Effector CD8-positive, alpha-beta T cell (primary cell): Measurements from ENCODE around the gene MRPL24.
A peak's percentile ranks its signal among the peaks of the same experiment; 100 is the strongest.

Experiments
- DNase-seq: peaks from one replicate; lab custom pipeline; 2025; lab: John Stamatoyannopoulos, UW

MRPL24 gene

GRCh38 chr1:156709757-156710489, 31.0 kb downstream of the MRPL24 start:
- no peak for DNase-seq

DNA sequence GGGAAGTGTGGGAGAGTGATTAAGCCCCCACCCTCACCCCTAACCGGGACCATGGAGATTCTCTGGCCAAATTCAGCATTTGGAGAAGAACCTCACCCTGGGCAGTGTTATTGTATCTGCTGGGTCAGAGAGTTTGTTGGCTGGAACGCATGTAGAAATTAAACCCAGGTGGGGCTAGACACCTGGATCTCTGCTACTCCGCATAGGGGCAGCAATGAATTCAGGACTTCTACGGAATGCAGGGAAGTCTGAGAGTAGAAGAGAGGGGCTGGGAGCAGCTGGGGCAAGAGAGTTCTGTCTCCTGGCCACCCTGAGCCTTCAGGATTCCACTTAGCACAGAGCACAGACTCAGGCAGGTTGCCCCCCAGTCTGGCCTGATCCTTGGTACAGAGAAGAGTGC, 31.9 kb downstream of the MRPL24 start:
- no peak for DNase-seq

GRCh38 chr1:156708218-156708661, 32.6 kb downstream of the MRPL24 start:
- DNase-seq, result no peak

DNA sequence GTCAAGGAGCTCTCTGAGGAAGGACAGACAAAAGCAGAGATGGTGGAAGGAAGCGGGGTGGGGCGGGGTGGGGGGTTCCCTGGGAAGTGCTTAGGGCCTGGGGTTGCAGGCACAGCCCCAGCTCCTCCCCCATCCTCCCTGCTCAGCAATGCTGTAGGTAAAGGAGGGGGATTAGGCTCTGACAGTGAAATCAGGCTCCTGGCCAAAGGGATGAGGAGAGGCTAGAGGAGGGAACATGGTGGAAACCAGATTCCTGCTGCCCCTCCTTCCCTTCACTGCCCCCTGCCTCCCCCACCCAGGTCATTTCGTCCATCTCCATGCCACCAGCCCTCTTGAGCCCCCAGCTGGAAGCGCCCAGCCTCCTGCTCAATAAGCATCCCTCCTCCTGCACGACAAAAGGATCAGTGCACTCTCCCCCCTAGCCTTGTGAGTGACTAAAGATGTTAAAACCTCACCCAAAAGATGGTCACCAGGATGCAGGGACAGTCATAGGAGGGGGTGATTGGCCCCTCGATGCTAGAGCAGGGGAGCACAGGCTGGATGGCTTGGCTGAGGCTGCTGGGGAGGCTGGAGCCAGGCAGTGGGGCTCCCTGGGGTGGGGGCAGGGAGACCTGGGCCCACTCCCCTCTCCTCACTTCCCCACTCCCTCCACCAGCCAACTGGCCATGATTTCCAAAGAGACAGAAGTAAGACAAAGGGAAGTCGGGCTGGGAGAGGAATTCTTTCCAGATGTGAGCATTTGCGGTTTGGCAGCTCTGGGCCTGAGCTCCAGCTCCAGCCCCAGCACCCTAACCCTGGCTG, 33.3 kb downstream of the MRPL24 start:
- DNase-seq, result no peak

- no peak for DNase-seq
These were observed 34.1 kb downstream of the MRPL24 start for GRCh38 chr1:156706657-156707416.

DNA sequence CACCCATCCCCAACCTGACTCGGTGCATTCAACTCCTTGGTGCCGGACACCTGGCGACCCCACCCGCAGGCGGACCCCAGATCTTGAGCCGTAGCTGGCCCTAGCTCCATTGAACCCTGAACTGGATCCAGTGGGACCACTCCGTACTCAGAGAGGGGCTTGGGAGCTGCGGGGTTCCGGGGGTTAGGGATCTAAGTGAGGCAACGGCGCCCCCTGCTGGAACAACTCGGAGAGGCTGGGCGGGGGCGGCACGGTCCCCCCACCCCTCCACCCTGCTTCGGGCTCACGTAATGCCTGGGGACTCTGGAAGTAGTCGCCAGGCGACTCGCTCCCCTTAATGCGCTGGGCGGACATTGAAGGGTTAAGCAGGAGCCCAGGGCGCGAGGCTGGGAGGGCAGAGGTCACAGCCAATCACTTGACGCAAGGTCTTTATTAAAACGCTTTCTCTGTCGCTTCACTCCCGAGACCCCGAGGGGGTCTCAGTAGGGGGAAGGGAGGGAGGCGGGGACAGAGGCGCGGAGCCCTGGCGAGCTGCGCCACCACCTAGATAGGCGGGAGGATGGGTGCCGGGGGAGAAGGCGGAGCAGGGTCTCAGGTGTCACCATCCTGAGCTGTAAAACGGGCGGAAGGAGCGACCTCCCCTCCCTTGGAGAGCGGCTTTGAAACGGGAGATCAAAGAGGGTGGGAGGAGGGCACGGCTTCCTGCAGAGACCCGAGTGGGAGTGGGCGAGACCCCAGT, 34.8 kb downstream of the MRPL24 start:
- peak; percentile 62 for DNase-seq

- DNase-seq, result peak; percentile 37
These were observed 35.5 kb downstream of the MRPL24 start, which contains the start of gene CRABP2 for GRCh38 chr1:156705321-156705917. Gene CRABP2 (minus strand): TSS chr1:156705583. CDS start chr1:156705446, 137 bp downstream.

GRCh38 chr1:156704930-156705320, 36.0 kb downstream of the MRPL24 start:
- no peak for DNase-seq

DNA sequence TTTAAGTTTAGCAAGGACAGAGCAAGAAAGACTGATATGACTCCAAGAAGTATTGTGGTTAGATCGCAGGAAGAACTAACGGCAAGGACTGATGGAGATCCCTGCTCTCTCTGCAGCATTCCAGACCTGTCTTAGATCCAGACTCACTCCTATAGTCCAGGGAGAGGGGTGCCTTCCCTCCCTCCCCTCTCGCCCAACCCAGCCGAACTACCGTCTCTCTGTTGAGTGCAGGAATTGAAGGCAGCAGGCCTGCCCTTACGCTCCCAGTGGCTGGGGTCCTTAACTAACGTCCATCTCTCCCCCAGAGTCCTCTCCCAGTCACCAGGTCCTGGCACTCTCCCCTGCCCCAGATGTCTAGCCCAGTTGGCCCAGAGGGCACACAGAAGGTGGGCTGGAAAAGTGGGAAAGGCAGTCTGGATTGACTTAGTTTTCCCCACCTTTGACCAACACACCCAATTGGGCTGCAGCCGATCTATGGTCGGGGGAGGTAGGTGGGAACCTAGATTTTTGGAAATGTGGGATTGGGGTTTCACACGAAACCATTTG, 36.6 kb downstream of the MRPL24 start:
- DNase-seq, result no peak

DNA sequence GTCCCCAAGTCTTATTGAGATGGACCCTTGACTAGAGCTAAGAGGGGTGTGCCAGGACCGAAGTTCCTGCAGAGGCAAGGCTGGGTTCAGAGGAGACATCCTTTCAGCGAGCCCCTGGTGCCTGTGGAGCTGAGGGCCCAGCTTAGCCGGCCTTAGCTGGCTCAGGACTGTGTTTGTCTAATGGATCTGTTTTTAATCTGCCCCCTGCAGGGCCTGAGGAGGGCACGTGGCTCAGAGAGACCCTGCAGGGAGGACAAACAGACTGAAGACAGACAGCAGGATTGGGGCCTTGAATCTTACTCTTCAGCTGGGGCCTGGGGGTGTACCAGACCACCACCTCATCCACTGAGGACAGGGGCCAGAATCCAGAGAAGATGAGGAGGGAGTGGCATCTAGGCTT, 37.1 kb downstream of the MRPL24 start:
- DNase-seq, result no peak

- no peak for DNase-seq
These were observed 37.6 kb downstream of the MRPL24 start for GRCh38 chr1:156703336-156703735.

DNA sequence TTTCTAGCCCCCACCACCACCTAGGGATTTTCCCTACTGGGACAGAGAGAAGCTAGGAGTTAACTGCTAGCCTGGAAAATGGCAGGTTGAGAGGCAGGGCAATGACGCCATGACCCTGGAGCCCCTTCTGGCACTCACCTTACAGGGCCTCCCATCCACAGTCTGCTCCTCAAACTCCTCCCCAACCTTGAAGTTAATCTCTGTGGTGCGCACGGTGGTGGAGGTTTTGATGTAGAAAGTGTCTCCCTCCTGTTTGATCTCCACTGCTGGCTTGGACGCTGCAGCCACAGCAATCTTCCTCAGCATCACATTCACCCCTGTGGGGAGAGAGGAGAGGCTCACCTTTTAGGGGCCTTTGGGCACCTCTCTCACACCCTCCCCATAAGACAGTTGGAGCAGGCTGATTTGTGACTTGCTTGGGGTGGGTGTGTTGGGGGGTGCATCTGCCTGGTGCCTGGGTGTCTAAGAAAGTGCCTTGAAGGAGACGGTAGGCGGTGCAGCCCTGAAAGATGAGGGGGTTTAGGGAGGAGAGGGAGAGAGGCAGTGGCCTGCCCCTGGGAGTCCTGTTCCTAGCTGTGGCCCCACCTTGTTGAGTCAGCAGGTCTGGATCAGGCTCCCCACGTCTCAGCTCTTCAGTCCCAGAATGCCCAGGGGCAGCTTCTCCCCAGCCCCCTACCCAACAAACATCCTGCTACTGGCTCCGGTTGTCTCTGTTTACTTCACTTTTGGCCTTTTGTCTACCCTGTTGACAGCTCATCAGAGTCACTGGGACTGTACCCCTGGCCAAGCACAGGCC, 40.0 kb downstream of the MRPL24 start:
- DNase-seq, result no peak

GRCh38 chr1:156698995-156699394, 41.9 kb downstream of the MRPL24 start:
- DNase-seq, result no peak

- no peak for DNase-seq
These were observed 43.4 kb downstream of the MRPL24 start for GRCh38 chr1:156697481-156697880.

DNA sequence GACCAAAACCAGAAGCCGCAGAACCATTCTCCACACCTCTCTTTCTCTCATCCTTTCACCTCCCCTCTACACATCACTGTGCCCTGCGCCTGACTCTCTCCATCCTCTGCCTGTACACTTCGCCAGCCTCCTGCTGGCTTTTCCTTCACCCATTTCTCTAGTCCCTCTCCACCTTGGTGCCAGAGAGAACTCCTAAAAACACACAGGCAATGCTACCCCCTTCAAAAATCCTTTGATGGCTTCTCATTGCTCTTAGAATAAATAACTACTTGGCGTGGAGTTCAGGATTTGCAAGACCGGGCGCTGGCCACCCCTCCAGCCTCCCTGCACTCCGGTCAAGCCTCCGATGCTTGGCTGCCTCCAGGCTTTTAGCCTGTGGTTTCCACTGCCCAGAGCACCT, 44.1 kb downstream of the MRPL24 start:
- DNase-seq, result no peak

- DNase-seq, result no peak
These were observed 46.3 kb downstream of the MRPL24 start for GRCh38 chr1:156694690-156694962.

- no peak for DNase-seq
These were observed 46.8 kb downstream of the MRPL24 start for GRCh38 chr1:156693848-156694689.

DNA sequence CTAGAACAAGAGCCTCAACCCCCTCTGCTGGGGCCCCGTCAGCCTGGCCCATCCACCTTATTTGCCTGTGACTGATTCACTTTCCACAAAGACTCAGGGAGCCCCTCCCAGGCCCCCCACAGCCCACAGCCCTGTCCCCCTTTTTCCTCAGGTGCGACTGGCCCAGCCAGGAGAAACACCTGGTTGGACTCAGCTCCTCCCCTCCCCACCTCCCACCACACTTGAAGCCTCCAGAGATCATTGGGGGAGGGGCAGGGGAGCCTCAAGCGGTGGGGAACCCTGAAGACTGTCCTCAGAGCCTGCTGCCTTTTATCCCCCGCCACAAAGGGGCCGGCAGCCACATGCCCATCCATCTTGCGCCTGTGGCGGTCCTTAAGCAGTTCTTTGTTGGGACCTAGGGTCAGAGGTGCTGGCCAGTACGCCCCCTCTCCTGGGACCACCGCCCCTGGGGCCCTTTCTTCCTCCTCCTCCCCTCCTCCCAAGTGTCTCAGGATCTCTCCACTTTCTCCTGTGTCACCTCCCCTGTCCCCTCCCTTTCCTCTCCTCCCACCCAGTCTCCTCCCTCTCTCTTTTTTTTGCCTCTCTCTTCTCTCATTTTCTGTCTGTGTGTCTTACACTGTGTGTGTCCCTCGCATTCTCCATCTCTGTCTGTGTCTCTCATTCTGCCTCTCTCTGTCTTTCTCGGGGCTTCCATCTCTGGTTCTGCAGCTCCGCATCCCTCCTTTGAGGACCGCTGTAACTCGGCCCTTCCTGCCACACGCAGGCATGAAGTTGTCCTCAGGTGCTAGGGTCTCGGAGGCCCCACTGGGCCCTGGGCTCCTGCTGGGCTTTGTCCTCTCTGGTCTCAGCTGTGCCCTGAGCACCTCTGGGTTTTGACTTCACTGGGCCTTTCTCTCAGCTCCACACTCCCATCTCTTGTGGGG, 47.7 kb downstream of the MRPL24 start:
- no peak for DNase-seq
